Liver (tissue), 2 donors: Measurements from ENCODE around the gene B9D1.

ENCODE experiments used
- RAD21 ChIP-seq, 2 donors: IDR thresholded peaks; 2 replicates each; pipeline ENCODE4 v1.6.1; 2016; ENCODE audit warnings: antibody characterized with exemption in 2 of 2, mild to moderate bottlenecking in 2 of 2
- SP1 ChIP-seq: IDR thresholded peaks from 2 replicates; pipeline ENCODE4 v1.6.1; 2018; ENCODE audit warnings: antibody characterized with exemption, mild to moderate bottlenecking
- donor health status: healthy.

GRCh38 chr17:19312406-19312805 is 50.1 kb downstream of the B9D1 start:
- TF ChIP-seq SP1 (no peak), RAD21 (IDR thresholded peaks at IDR 0.05) (no peak)
